H1 (cell line): ENCODE results near the gene TRA2A. TPM values are rescaled to one million over a fixed set of nuclear protein-coding genes. Genes with fewer than 3 reads are reported as not detected.

Experiments used
- CTCF ChIA-PET: fragments of 300-600 bp; sonication (Branson Sonifier 250); formaldehyde crosslinking; loops from one replicate; lab custom pipeline; 2021; ENCODE audit not compliant: partially characterized antibody; lab: Charles Lee
- POLR2A ChIA-PET: fragments of 300-600 bp; sonication (Branson Sonifier 250); formaldehyde crosslinking; loops from one replicate; lab custom pipeline; 2021; ENCODE audit warnings: inconsistent platforms; ENCODE audit not compliant: partially characterized antibody; lab: Charles Lee
- DNase-seq, 2 experiments: peaks; one replicate each; pipeline versions ENCODE4 v3.0.0 to v3.0.0-alpha.2; 2010 to 2022; ENCODE audit warnings: low spot score in 2 of 2, low read depth in 1 of 2, mixed read lengths in 1 of 2
- FAIRE-seq: peaks from 2 replicates; lab custom pipeline; 2011; peaks lifted over from hg19 to GRCh38; lab: Jason Lieb, UNC
- H2AFZ ChIP-seq: 2 replicates; pipeline ENCODE4 v1.8.1; 2012; ENCODE audit warnings: low read length, inconsistent platforms
- H2AK5ac ChIP-seq: 2 replicates; pipeline ENCODE4 v1.6.1; 2013; ENCODE audit warnings: low read depth, low read length
- H2BK120ac ChIP-seq: replicated peaks from 2 replicates; pipeline ENCODE3; 2013; ENCODE audit warnings: low read depth, low read length, inconsistent platforms
- H2BK12ac ChIP-seq: 2 replicates; pipeline ENCODE4 v1.6.1; 2013; ENCODE audit warnings: low read depth, low read length
- H2BK15ac ChIP-seq: 2 replicates; pipeline ENCODE4 v1.6.1; 2013; ENCODE audit warnings: low read length
- H2BK20ac ChIP-seq: 2 replicates; pipeline ENCODE4 v1.6.1; 2013; ENCODE audit warnings: low read length
- H2BK5ac ChIP-seq: 2 replicates; pipeline ENCODE4 v1.6.1; 2013; ENCODE audit warnings: low read depth, low read length
- H3K14ac ChIP-seq: 2 replicates; pipeline ENCODE4 v1.6.1; 2013; ENCODE audit warnings: inconsistent platforms; ENCODE audit not compliant: insufficient read length
- H3K18ac ChIP-seq: 2 replicates; pipeline ENCODE4 v1.6.1; 2013; ENCODE audit warnings: low read length; ENCODE audit errors: extremely low read depth
- H3K23ac ChIP-seq: 2 replicates; pipeline ENCODE4 v1.6.1; 2013; ENCODE audit warnings: inconsistent platforms; ENCODE audit not compliant: insufficient read length
- H3K23me2 ChIP-seq: 2 replicates; pipeline ENCODE4 v1.6.1; 2013; ENCODE audit warnings: low read depth, low read length
- H3K27ac ChIP-seq: 2 replicates; pipeline ENCODE4 v1.6.1; 2011; ENCODE audit warnings: low read depth, low read length, inconsistent platforms
- H3K27me3 ChIP-seq, 4 experiments: replicated peaks in 1 of 4; 1 replicate in 1 of 4; 2 replicates in 3 of 4; pipeline versions ENCODE4 v1.6.1 to v1.8.1; 2011 to 2013; ENCODE audit warnings: low read length in 3 of 4, mild to moderate bottlenecking in 3 of 4, inconsistent platforms in 2 of 4, mixed read lengths in 2 of 4, moderate library complexity in 1 of 4; ENCODE audit not compliant: control insufficient read depth in 3 of 4, insufficient read depth in 3 of 4; ENCODE audit errors: extremely low read depth in 1 of 4
- H3K36me3 ChIP-seq, 4 experiments: 2 replicates each; pipeline versions ENCODE4 v1.6.1 to v1.8.1; 2011 to 2013; ENCODE audit warnings: mild to moderate bottlenecking in 4 of 4, low read length in 3 of 4, moderate library complexity in 2 of 4, control low read depth in 1 of 4, inconsistent platforms in 1 of 4; ENCODE audit not compliant: insufficient read depth in 4 of 4, control insufficient read depth in 2 of 4
- H3K4ac ChIP-seq: replicated peaks from 2 replicates; pipeline ENCODE3; 2013; ENCODE audit warnings: low read length, low read depth, mixed read lengths, inconsistent platforms; ENCODE audit not compliant: insufficient read length
- H3K4me1 ChIP-seq, 4 experiments: replicated peaks in 1 of 4; 1 replicate in 1 of 4; 2 replicates in 3 of 4; pipeline versions ENCODE4 v1.6.1 to v1.8.1; 2011 to 2013; ENCODE audit warnings: low read length in 3 of 4, inconsistent platforms in 2 of 4, mixed read lengths in 1 of 4; ENCODE audit not compliant: insufficient read depth in 4 of 4, control insufficient read depth in 3 of 4
- H3K4me2 ChIP-seq, 2 experiments: 2 replicates each; pipeline versions ENCODE4 v1.6.1 to v1.8.1; 2011 to 2013; ENCODE audit warnings: low read depth in 2 of 2, low read length in 2 of 2, control low read depth in 1 of 2, inconsistent platforms in 1 of 2, mild to moderate bottlenecking in 1 of 2; ENCODE audit not compliant: insufficient read depth in 1 of 2
- H3K4me3 ChIP-seq, 4 experiments: fragments of 200-600, 300-600 bp in 1 of 4; sonication (generic), shearing (Covaris generic), sonication (Bioruptor Twin) in 1 of 4; 2 replicates each; pipeline versions ENCODE4 v1.5.1 to v1.8.1; 2011 to 2016; ENCODE audit warnings: low read length in 4 of 4, low read depth in 3 of 4, control low read depth in 2 of 4, inconsistent platforms in 2 of 4, mild to moderate bottlenecking in 2 of 4, mixed read lengths in 1 of 4, moderate library complexity in 1 of 4; ENCODE audit not compliant: insufficient read depth in 2 of 4; ENCODE audit errors: extremely low read depth in 1 of 4
- H3K56ac ChIP-seq: replicated peaks from 2 replicates; pipeline ENCODE3; 2013; ENCODE audit warnings: low read depth, mild to moderate bottlenecking, mixed read lengths, low read length, inconsistent platforms; ENCODE audit not compliant: insufficient read length
- H3K79me1 ChIP-seq: 2 replicates; pipeline ENCODE4 v1.6.1; 2013; ENCODE audit warnings: low read depth, low read length, control low read depth
- H3K79me2 ChIP-seq, 2 experiments: 2 replicates each; pipeline versions ENCODE4 v1.6.1 to v1.8.1; 2012 to 2013; ENCODE audit warnings: low read length in 2 of 2, mild to moderate bottlenecking in 2 of 2, inconsistent platforms in 1 of 2; ENCODE audit not compliant: insufficient read depth in 2 of 2, control insufficient read depth in 1 of 2
- H3K9ac ChIP-seq, 4 experiments: replicated peaks in 1 of 4; 1 replicate in 1 of 4; 2 replicates in 3 of 4; pipeline versions ENCODE4 v1.6.1 to v1.8.1; 2011 to 2013; ENCODE audit warnings: low read depth in 3 of 4, low read length in 3 of 4, control low read depth in 2 of 4, mild to moderate bottlenecking in 2 of 4, moderate library complexity in 2 of 4, inconsistent platforms in 1 of 4; ENCODE audit errors: extremely low read depth in 1 of 4
- H3K9me3 ChIP-seq, 2 experiments: 2 replicates each; pipeline versions ENCODE4 v1.6.1 to v1.8.1; 2012 to 2013; ENCODE audit warnings: mild to moderate bottlenecking in 2 of 2, moderate library complexity in 2 of 2, control low read depth in 1 of 2, inconsistent platforms in 1 of 2, low read depth in 1 of 2, low read length in 1 of 2, mixed read lengths in 1 of 2; ENCODE audit not compliant: insufficient read depth in 2 of 2
- H4K20me1 ChIP-seq, 2 experiments: replicated peaks in 1 of 2; 2 replicates each; pipeline versions ENCODE3 to v1.8.1; 2011 to 2013; ENCODE audit warnings: inconsistent platforms in 2 of 2, low read length in 2 of 2, mild to moderate bottlenecking in 1 of 2; ENCODE audit not compliant: insufficient read depth in 2 of 2, control insufficient read depth in 1 of 2
- H4K5ac ChIP-seq: 2 replicates; pipeline ENCODE4 v1.6.1; 2013; ENCODE audit warnings: low read length, low read depth, mixed read lengths, inconsistent platforms; ENCODE audit not compliant: insufficient read length
- H4K8ac ChIP-seq: 2 replicates; pipeline ENCODE4 v1.8.0; 2013; ENCODE audit warnings: mild to moderate bottlenecking, moderate library complexity, low read length, inconsistent platforms; ENCODE audit not compliant: insufficient read depth; ENCODE audit errors: extremely low read depth
- H4K91ac ChIP-seq: replicated peaks from 2 replicates; pipeline ENCODE3; 2013; ENCODE audit warnings: low read length, mixed read lengths, inconsistent platforms; ENCODE audit not compliant: insufficient read length
- WGBS, 2 experiments: shearing (Covaris generic) in 1 of 2; methylation state at CpG; one replicate each; pipeline versions ENCODE4 v1.1.6 to v1.1.7; 2013 to 2015; ENCODE audit warnings: low lambda C conversion rate in 2 of 2, mixed read lengths in 2 of 2, inconsistent platforms in 1 of 2, low coverage in 1 of 2, missing lambda C conversion rate in 1 of 2; ENCODE audit not compliant: insufficient replicate concordance in 2 of 2, insufficient coverage in 1 of 2, insufficient read length in 1 of 2; ENCODE audit errors: extremely low coverage in 1 of 2, missing lambda C conversion rate in 1 of 2; 5-methylcytosine and 5-hydroxymethylcytosine counted together
- polyA plus RNA-seq, 7 experiments: library from polyadenylated mRNA; depleted of rRNA in 3 of 7; stranded (reverse) in 5 of 7; unstranded in 2 of 7; fragments of >200 nt in 5 of 7; fragments of 200-250 nt in 2 of 7; gene quantifications; 1 replicate in 5 of 7; 2 replicates in 1 of 7; 4 replicates in 1 of 7; pipeline versions ENCODE4 v1.2.1 to v1.2.3, GENCODE V29; 2011 to 2013; ENCODE audit warnings: missing spikeins in 2 of 7, mixed read lengths in 2 of 7
- total RNA-seq: library from RNA; stranded (reverse); fragmentation: NEBNext Ultra II Directional; extraction: Animal tissue kit (Norgen Biotek cat#: 25700); gene quantifications from 2 replicates; pipeline ENCODE4 v1.2.1, GENCODE V29; 2021
- TF ChIP-seq, protein P1 (sequence below): IDR thresholded peaks from 2 replicates; pipeline ENCODE4 v1.6.1; 2011; ENCODE audit warnings: low read length, improper control_type of control experiment

TRA2A gene
- total and polyA plus RNA-seq, 2 of the 8 experiments (the other 6 are each of a cell fraction or from before 2014, with no cell fraction given): 116 to 125 TPM

GRCh38 chr7:23539494-23539907 is 7.7 kb upstream of the TRA2A start:
- ChIA-PET POLR2A (interaction anchor here (1.3 to 5.0 kb wide), 4 partner anchors 8 to 67 kb away, joined by 3 to 37 read pairs (median 9); partner anchors contain the start of gene TRA2A), CTCF (interaction anchor here (1.0 to 2.9 kb wide), 7 partner anchors 8 to 270 kb away, joined by 3 to 13 read pairs (median 4); no protein-coding TSS in a partner anchor)
- H2AK5ac ChIP-seq: no peak overlapping the region
- H3K4ac ChIP-seq: no peak overlapping the region
- no peaks in the 10 kb centered on the region for H3K23me2 ChIP-seq
- DNase-seq (no peak), FAIRE-seq (no peak)
- no peak overlapping the region for H3K4me3 ChIP-seq
- no peak overlapping the region for H4K91ac ChIP-seq
- H3K56ac ChIP-seq: no peak overlapping the region
- H3K79me1 ChIP-seq: no peaks in the 10 kb centered on the region
- H3K9ac ChIP-seq: no peak overlapping the region
- H2BK20ac ChIP-seq: no peak overlapping the region
- H2BK5ac ChIP-seq: no peak overlapping the region
- H2BK15ac ChIP-seq: no peak overlapping the region
- no peaks in the 10 kb centered on the region for H3K79me2 ChIP-seq
- H4K5ac ChIP-seq: no peak overlapping the region
- H3K9me3 ChIP-seq: peaks cover 0 to 5% of the 10 kb centered on the region in 2 experiments; a peak in 1 of 4 replicates
- no peak overlapping the region for H2BK12ac ChIP-seq
- no peak overlapping the region for H3K27ac ChIP-seq
- no peaks in the 10 kb centered on the region for H3K4me1 ChIP-seq
- no peak overlapping the region for H3K18ac ChIP-seq
- H3K23ac ChIP-seq: no peak overlapping the region
- H3K36me3 ChIP-seq: no peaks in the 10 kb centered on the region
- WGBS, 2 experiments: 91% methylated on average over 4 of the region's 4 CpGs; no CpG with 5 or more reads in 1 of the 2 experiments
- TF ChIP-seq, protein P1, sequence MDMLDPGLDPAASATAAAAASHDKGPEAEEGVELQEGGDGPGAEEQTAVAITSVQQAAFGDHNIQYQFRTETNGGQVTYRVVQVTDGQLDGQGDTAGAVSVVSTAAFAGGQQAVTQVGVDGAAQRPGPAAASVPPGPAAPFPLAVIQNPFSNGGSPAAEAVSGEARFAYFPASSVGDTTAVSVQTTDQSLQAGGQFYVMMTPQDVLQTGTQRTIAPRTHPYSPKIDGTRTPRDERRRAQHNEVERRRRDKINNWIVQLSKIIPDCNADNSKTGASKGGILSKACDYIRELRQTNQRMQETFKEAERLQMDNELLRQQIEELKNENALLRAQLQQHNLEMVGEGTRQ: no peak
- no peak overlapping the region for H3K4me2 ChIP-seq
- H2BK120ac ChIP-seq: no peak overlapping the region
- no peaks in the 10 kb centered on the region for H3K27me3 ChIP-seq
- no peak overlapping the region for H2AFZ ChIP-seq
- no peak overlapping the region for H4K8ac ChIP-seq
- no peak overlapping the region for H3K14ac ChIP-seq
- H4K20me1 ChIP-seq: no peaks in the 10 kb centered on the region
